ENCODE results near the gene SOHLH2.

DNA sequence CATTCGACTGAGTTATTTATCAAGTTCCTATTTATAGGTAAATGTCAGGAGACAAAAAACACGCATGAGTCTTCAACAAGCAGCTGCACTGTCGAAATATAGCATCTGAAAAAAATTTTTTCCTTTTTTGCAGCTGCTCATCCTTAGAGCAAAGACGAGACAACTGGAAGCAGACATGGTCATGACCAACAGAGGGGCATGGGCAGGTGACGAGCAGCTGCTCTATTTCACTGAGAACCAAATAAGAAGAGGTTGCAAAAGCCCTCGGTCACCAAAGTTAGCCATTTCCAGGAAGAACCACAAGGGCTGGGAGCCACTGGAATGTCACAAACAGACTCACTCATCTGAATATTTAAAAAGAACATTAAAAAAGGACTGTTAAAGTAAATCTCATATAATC lies 22.2 kb downstream of the SOHLH2 start:
- TF ChIP-seq, protein P1, sequence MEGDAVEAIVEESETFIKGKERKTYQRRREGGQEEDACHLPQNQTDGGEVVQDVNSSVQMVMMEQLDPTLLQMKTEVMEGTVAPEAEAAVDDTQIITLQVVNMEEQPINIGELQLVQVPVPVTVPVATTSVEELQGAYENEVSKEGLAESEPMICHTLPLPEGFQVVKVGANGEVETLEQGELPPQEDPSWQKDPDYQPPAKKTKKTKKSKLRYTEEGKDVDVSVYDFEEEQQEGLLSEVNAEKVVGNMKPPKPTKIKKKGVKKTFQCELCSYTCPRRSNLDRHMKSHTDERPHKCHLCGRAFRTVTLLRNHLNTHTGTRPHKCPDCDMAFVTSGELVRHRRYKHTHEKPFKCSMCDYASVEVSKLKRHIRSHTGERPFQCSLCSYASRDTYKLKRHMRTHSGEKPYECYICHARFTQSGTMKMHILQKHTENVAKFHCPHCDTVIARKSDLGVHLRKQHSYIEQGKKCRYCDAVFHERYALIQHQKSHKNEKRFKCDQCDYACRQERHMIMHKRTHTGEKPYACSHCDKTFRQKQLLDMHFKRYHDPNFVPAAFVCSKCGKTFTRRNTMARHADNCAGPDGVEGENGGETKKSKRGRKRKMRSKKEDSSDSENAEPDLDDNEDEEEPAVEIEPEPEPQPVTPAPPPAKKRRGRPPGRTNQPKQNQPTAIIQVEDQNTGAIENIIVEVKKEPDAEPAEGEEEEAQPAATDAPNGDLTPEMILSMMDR (IDR thresholded peaks at IDR 0.05): no peak
- no peak for TF ChIP-seq EP300 (IDR thresholded peaks at IDR 0.05)
